Caco-2 (cell line): ENCODE results near the gene STIM2. TPM values are rescaled to one million over a fixed set of nuclear protein-coding genes. Genes with fewer than 3 reads are reported as not detected.

Source experiments
- BruUV-seq: library from RNA; stranded (reverse); fragments of 400-500 nt; replicated peaks from 2 replicates; lab custom pipeline; 2021; lab: Mats Ljungman, UMichigan
- CTCF ChIA-PET: fragments of 300-600 bp; sonication (Branson Sonifier 250); formaldehyde crosslinking; loops from one replicate; lab custom pipeline; 2022; ENCODE audit warnings: antibody characterized with exemption; lab: Charles Lee
- POLR2A ChIA-PET: fragments of 300-600 bp; sonication (Branson Sonifier 250); formaldehyde crosslinking; loops from one replicate; lab custom pipeline; 2022; ENCODE audit warnings: antibody characterized with exemption; lab: Charles Lee
- DNase-seq, 2 experiments: peaks; one replicate each; pipeline versions ENCODE4 v3.0.0 to v3.0.0-alpha.2; 2020 to 2022
- H3K27me3 ChIP-seq: replicated peaks from 2 replicates; pipeline ENCODE4 v1.6.0; 2011; ENCODE audit warnings: low read length; ENCODE audit not compliant: control insufficient read depth, insufficient read depth
- H3K36me3 ChIP-seq: 2 replicates; pipeline ENCODE4 v1.5.1; 2011; ENCODE audit warnings: low read length; ENCODE audit not compliant: control insufficient read depth, insufficient read depth
- H3K4me1 ChIP-seq: fragments of 250-450 bp; sonication (Bioruptor Pico); 2 replicates; pipeline ENCODE4 v1.5.1; 2020; ENCODE audit warnings: mild to moderate bottlenecking
- H3K4me3 ChIP-seq: 2 replicates; pipeline ENCODE4 v1.5.1; 2011; ENCODE audit warnings: low read depth, mild to moderate bottlenecking, control low read depth, low read length
- H3K9me3 ChIP-seq: fragments of 250-450 bp; sonication (Bioruptor Pico); 2 replicates; pipeline ENCODE4 v1.5.1; 2020; ENCODE audit warnings: mild to moderate bottlenecking, moderate library complexity
- H3K27ac Mint-ChIP-seq: one replicate; pipeline ENCODE4 v1.8.0; 2022; ENCODE audit warnings: mixed read lengths; ENCODE audit not compliant: unreplicated experiment
- H3K27me3 Mint-ChIP-seq: one replicate; pipeline ENCODE4 v1.8.0; 2022; ENCODE audit warnings: mixed read lengths; ENCODE audit not compliant: insufficient read depth, unreplicated experiment
- H3K36me3 Mint-ChIP-seq: one replicate; pipeline ENCODE4 v1.8.0; 2022; ENCODE audit warnings: mild to moderate bottlenecking, mixed read lengths; ENCODE audit not compliant: insufficient read depth, unreplicated experiment
- H3K4me1 Mint-ChIP-seq: one replicate; pipeline ENCODE4 v1.8.0; 2022; ENCODE audit warnings: low read depth, mixed read lengths; ENCODE audit not compliant: unreplicated experiment
- H3K4me3 Mint-ChIP-seq: one replicate; pipeline ENCODE4 v1.8.0; 2022; ENCODE audit warnings: mild to moderate bottlenecking, moderate library complexity, mixed read lengths; ENCODE audit not compliant: unreplicated experiment
- H3K9me3 Mint-ChIP-seq: one replicate; pipeline ENCODE4 v1.8.0; 2022; ENCODE audit warnings: mixed read lengths; ENCODE audit not compliant: unreplicated experiment
- CTCF ChIP-seq, 2 experiments: fragments of 200-600 bp in 1 of 2; IDR thresholded peaks; 1 replicate in 1 of 2; 2 replicates in 1 of 2; pipeline versions ENCODE4 v1.5.1 to v1.8.0; 2011 to 2022; ENCODE audit warnings: antibody characterized with exemption in 1 of 2, control low read depth in 1 of 2, inconsistent platforms in 1 of 2, low read depth in 1 of 2, low read length in 1 of 2, mild to moderate bottlenecking in 1 of 2, moderate library complexity in 1 of 2; ENCODE audit not compliant: insufficient read depth in 1 of 2, severe bottlenecking in 1 of 2, unreplicated experiment in 1 of 2
- intact Hi-C: fragments of 100-400 bp; cut with micrococcal nuclease; formaldehyde crosslinking; loops from one replicate; pipeline ENCODE4 v1.10.0; 2022; ENCODE audit not compliant: unreplicated experiment
- total RNA-seq: library from RNA; stranded (reverse); gene quantifications from 2 replicates; pipeline ENCODE4 v1.2.3, GENCODE V29; 2022

The STIM2 gene
- total RNA-seq, 1 experiment from 2014 or later = 27.2 TPM

GRCh38 chr4:26937139-26937538 lies 76.5 kb downstream of the STIM2 start:
- POLR2A ChIA-PET = no interaction called here
- no peak for DNase-seq
- Histone ChIP-seq H3K27me3 (no peaks in the 10 kb centered on the region), H3K4me3 (no peak overlapping the region), H3K9me3 (no peaks in the 10 kb centered on the region), H3K36me3 (no peaks in the 10 kb centered on the region), H3K4me1 (peaks cover 16% of the 10 kb centered on the region)
- Mint-ChIP-seq H3K9me3 (no peaks in the 10 kb centered on the region), H3K4me3 (no peak overlapping the region), H3K36me3 (no peaks in the 10 kb centered on the region), H3K27ac (no peak overlapping the region), H3K4me1 (no peaks in the 10 kb centered on the region), H3K27me3 (peaks cover 2% of the 10 kb centered on the region)
- CTCF ChIA-PET = no interaction called here
- intact Hi-C loops = no loop called here
- no TSS peak for BruUV-seq
- TF ChIP-seq CTCF (IDR thresholded peaks at IDR 0.05; ENCODE audit: insufficient read depth in 1 of 2, low read depth in 1 of 2, low read length in 1 of 2, severe bottlenecking in 1 of 2, unreplicated experiment in 1 of 2) = no peak

GRCh38 chr4:26937567-26937966 lies 76.9 kb downstream of the STIM2 start:
- Histone ChIP-seq H3K4me1 (peaks cover 16% of the 10 kb centered on the region), H3K27me3 (no peaks in the 10 kb centered on the region), H3K9me3 (no peaks in the 10 kb centered on the region), H3K36me3 (no peaks in the 10 kb centered on the region), H3K4me3 (no peak overlapping the region)
- Mint-ChIP-seq H3K36me3 (no peaks in the 10 kb centered on the region), H3K27me3 (peaks cover 2% of the 10 kb centered on the region), H3K4me3 (no peak overlapping the region), H3K9me3 (no peaks in the 10 kb centered on the region), H3K27ac (no peak overlapping the region), H3K4me1 (no peaks in the 10 kb centered on the region)
- BruUV-seq = no TSS peak
- no peak for DNase-seq
- ChIA-PET POLR2A (interaction anchor here (0.7 kb wide), 1 partner anchor 185 kb away, joined by 3 read pairs; no protein-coding TSS in a partner anchor), CTCF (interaction anchor here (0.7 kb wide), 1 partner anchor 1029 kb away, joined by 3 read pairs; no protein-coding TSS in a partner anchor)
- intact Hi-C loops = no loop called here
- no peak for TF ChIP-seq CTCF (IDR thresholded peaks at IDR 0.05; ENCODE audit: insufficient read depth in 1 of 2, low read depth in 1 of 2, low read length in 1 of 2, severe bottlenecking in 1 of 2, unreplicated experiment in 1 of 2)

- BruUV-seq = no TSS peak
- Histone ChIP-seq H3K9me3 (no peaks in the 10 kb centered on the region), H3K36me3 (no peaks in the 10 kb centered on the region), H3K27me3 (no peaks in the 10 kb centered on the region), H3K4me1 (peaks cover 16% of the 10 kb centered on the region), H3K4me3 (no peak overlapping the region)
- Mint-ChIP-seq H3K4me1 (no peaks in the 10 kb centered on the region), H3K9me3 (no peaks in the 10 kb centered on the region), H3K36me3 (no peaks in the 10 kb centered on the region), H3K27ac (no peak overlapping the region), H3K27me3 (peaks cover 2% of the 10 kb centered on the region), H3K4me3 (no peak overlapping the region)
- POLR2A ChIA-PET = no interaction called here
- CTCF ChIA-PET = no interaction called here
- peak in 1 of 2 experiments; percentile 4 for DNase-seq
- TF ChIP-seq CTCF (IDR thresholded peaks at IDR 0.05; ENCODE audit: insufficient read depth in 1 of 2, low read depth in 1 of 2, low read length in 1 of 2, severe bottlenecking in 1 of 2, unreplicated experiment in 1 of 2) = no peak
- intact Hi-C loops = no loop called here
Measured at GRCh38 chr4:26938516-26938915, 77.9 kb downstream of the STIM2 start.
